NB4 (cell line): ENCODE measurements around the gene SRP9.

Experiments
- CTCF ChIP-seq: IDR thresholded peaks from one replicate; pipeline ENCODE4 v1.5.1; 2012; ENCODE audit warnings: low read depth, low read length
- MYC ChIP-seq: IDR thresholded peaks from 2 replicates; pipeline ENCODE4 v1.6.1; 2011; ENCODE audit warnings: low read depth, low read length
- POLR2A ChIP-seq: IDR thresholded peaks from 2 replicates; pipeline ENCODE4 v1.6.1; 2011; ENCODE audit warnings: mild to moderate bottlenecking; ENCODE audit not compliant: insufficient read length; ENCODE audit errors: extremely low read depth
- TF ChIP-seq, protein P1 (sequence below): IDR thresholded peaks from 2 replicates; pipeline ENCODE4 v1.6.1; 2011; ENCODE audit warnings: low read depth, low read length

DNA sequence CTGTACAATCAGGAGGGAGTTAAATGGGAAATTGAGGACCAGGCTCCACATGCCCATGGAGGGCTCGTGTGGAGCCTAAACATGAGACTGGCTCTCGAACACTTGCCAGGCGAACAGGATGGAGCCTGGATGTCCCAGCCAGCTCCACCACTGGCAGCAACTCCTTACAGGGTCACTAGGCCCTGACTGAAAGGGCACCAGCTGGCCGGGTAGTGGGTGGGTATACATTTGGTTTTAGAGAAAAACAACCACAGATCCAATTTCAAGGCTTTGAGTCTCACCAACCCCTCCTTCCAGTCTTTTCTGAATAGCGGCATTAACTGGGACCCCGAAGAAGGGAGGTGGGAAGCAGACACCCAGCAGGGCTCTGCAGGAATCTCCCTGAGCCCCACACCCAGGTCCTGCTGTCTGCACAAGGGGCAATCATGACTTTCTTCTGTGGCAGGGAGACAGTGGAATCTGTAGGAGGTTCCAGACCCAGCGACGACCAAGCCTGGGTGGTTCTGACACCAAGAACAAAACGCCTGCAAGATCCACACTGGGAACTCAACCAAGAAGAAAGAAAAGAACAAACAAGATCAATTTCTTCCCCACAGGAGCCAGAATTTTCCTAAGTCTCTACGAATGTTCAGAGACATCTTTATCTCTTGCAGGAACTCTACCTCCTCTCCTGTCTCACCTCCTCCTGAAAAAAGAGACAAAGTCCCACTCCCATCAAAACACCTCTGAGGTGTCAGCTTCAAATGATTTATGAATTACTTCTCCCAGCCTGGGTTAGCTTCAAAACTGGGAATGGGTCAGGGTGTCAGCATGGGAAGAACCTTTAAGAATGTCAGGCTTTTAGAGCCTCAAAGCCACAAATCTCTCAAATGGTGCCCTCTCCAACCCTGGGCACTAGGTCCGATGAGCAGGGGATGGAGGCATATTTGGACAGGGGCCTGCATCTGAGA, 26.5 kb upstream of the SRP9 start:
- TF ChIP-seq CTCF (no peak), POLR2A (no peak), MYC (no peak)
- TF ChIP-seq, protein P1, sequence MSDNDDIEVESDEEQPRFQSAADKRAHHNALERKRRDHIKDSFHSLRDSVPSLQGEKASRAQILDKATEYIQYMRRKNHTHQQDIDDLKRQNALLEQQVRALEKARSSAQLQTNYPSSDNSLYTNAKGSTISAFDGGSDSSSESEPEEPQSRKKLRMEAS = no peak
